HEK293 (cell line): Measurements from ENCODE around the gene PAK5.

ENCODE experiments used
- ATF2 ChIP-seq: fragments of 450-650 bp; formaldehyde crosslinking; IDR thresholded peaks from 2 replicates; pipeline ENCODE4 v1.5.1; 2016; ENCODE audit warnings: missing biosample characterization, missing genetic modification characterization, low read depth
- MYNN ChIP-seq: fragments of 450-650 bp; formaldehyde crosslinking; IDR thresholded peaks from 2 replicates; pipeline ENCODE4 v1.5.1; 2016; ENCODE audit warnings: missing biosample characterization, missing genetic modification characterization, borderline replicate concordance
- ZFP3 ChIP-seq: fragments of 450-650 bp; formaldehyde crosslinking; IDR thresholded peaks from 2 replicates; pipeline ENCODE4 v1.5.1; 2016; ENCODE audit warnings: low read depth, missing biosample characterization, missing genetic modification characterization
- ZNF114 ChIP-seq: fragments of 450-650 bp; formaldehyde crosslinking; IDR thresholded peaks from 2 replicates; pipeline ENCODE4 v1.5.0; 2017; ENCODE audit warnings: missing biosample characterization, missing genetic modification characterization
- ZNF624 ChIP-seq: fragments of 450-650 bp; formaldehyde crosslinking; IDR thresholded peaks from 2 replicates; pipeline ENCODE4 v1.5.1; 2017; ENCODE audit warnings: missing biosample characterization, missing genetic modification characterization
- ZNF654 ChIP-seq: fragments of 450-650 bp; formaldehyde crosslinking; IDR thresholded peaks from 2 replicates; pipeline ENCODE4 v1.5.1; 2016; ENCODE audit warnings: low read depth, missing biosample characterization, missing genetic modification characterization
- ZNF776 ChIP-seq: fragments of 450-650 bp; formaldehyde crosslinking; IDR thresholded peaks from 2 replicates; pipeline ENCODE4 v1.5.0; 2017; ENCODE audit warnings: missing biosample characterization, missing genetic modification characterization, borderline replicate concordance
- ZNF777 ChIP-seq: fragments of 450-650 bp; formaldehyde crosslinking; IDR thresholded peaks from 2 replicates; pipeline ENCODE4 v1.5.1; 2017; ENCODE audit warnings: missing biosample characterization, missing genetic modification characterization, borderline replicate concordance
- ZSCAN18 ChIP-seq: fragments of 450-650 bp; formaldehyde crosslinking; IDR thresholded peaks from 2 replicates; pipeline ENCODE4 v1.5.1; 2016; ENCODE audit warnings: missing biosample characterization, missing genetic modification characterization
- TF ChIP-seq, protein P1 (sequence below): IDR thresholded peaks from 2 replicates; pipeline ENCODE4 v1.6.1; 2011; ENCODE audit warnings: mild to moderate bottlenecking, low read depth, low read length, borderline replicate concordance
- TF ChIP-seq, protein P2 (sequence below): fragments of 450-650 bp; formaldehyde crosslinking; IDR thresholded peaks from 2 replicates; pipeline ENCODE4 v1.5.1; 2016; ENCODE audit warnings: missing biosample characterization, missing genetic modification characterization
- TF ChIP-seq, protein P3 (sequence below): fragments of 450-650 bp; formaldehyde crosslinking; IDR thresholded peaks from 2 replicates; pipeline ENCODE4 v1.5.1; 2016; ENCODE audit warnings: missing biosample characterization, missing genetic modification characterization, borderline replicate concordance
- TF ChIP-seq, protein P4 (sequence below): fragments of 450-650 bp; formaldehyde crosslinking; IDR thresholded peaks from 2 replicates; pipeline ENCODE4 v1.5.1; 2017; ENCODE audit warnings: missing biosample characterization, missing genetic modification characterization

DNA sequence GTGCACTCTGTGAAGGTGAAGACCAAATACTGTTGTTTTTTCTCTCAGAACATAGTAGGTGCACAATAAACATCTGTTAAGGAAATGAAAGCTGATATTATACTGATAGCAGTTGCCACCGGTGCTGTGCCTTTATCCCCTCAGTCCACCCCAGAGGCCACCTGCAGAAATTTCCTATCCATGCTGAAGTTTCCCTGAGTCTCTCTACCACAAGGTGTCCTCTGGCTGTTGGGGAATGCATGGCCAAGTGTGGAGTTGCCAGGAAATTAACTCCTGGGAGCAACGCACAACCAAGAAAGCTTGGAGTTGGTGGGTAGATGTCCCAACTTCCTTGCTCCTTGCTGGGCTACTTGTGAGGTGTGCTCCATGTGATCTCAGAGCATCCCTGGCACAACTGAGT, 210.3 kb downstream of the PAK5 start:
- TF ChIP-seq, protein P1, sequence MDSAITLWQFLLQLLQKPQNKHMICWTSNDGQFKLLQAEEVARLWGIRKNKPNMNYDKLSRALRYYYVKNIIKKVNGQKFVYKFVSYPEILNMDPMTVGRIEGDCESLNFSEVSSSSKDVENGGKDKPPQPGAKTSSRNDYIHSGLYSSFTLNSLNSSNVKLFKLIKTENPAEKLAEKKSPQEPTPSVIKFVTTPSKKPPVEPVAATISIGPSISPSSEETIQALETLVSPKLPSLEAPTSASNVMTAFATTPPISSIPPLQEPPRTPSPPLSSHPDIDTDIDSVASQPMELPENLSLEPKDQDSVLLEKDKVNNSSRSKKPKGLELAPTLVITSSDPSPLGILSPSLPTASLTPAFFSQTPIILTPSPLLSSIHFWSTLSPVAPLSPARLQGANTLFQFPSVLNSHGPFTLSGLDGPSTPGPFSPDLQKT: no peak
- TF ChIP-seq ZSCAN18: no peak
- TF ChIP-seq ZFP3: no peak
- no peak for TF ChIP-seq ZNF114
- TF ChIP-seq, protein P2, sequence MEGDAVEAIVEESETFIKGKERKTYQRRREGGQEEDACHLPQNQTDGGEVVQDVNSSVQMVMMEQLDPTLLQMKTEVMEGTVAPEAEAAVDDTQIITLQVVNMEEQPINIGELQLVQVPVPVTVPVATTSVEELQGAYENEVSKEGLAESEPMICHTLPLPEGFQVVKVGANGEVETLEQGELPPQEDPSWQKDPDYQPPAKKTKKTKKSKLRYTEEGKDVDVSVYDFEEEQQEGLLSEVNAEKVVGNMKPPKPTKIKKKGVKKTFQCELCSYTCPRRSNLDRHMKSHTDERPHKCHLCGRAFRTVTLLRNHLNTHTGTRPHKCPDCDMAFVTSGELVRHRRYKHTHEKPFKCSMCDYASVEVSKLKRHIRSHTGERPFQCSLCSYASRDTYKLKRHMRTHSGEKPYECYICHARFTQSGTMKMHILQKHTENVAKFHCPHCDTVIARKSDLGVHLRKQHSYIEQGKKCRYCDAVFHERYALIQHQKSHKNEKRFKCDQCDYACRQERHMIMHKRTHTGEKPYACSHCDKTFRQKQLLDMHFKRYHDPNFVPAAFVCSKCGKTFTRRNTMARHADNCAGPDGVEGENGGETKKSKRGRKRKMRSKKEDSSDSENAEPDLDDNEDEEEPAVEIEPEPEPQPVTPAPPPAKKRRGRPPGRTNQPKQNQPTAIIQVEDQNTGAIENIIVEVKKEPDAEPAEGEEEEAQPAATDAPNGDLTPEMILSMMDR (tag by site-specific recombination): no peak
- TF ChIP-seq ZNF624 (tag by site-specific recombination): no peak
- no peak for TF ChIP-seq ZNF654 (tag by site-specific recombination)
- TF ChIP-seq ZNF777: no peak
- TF ChIP-seq, protein P3, sequence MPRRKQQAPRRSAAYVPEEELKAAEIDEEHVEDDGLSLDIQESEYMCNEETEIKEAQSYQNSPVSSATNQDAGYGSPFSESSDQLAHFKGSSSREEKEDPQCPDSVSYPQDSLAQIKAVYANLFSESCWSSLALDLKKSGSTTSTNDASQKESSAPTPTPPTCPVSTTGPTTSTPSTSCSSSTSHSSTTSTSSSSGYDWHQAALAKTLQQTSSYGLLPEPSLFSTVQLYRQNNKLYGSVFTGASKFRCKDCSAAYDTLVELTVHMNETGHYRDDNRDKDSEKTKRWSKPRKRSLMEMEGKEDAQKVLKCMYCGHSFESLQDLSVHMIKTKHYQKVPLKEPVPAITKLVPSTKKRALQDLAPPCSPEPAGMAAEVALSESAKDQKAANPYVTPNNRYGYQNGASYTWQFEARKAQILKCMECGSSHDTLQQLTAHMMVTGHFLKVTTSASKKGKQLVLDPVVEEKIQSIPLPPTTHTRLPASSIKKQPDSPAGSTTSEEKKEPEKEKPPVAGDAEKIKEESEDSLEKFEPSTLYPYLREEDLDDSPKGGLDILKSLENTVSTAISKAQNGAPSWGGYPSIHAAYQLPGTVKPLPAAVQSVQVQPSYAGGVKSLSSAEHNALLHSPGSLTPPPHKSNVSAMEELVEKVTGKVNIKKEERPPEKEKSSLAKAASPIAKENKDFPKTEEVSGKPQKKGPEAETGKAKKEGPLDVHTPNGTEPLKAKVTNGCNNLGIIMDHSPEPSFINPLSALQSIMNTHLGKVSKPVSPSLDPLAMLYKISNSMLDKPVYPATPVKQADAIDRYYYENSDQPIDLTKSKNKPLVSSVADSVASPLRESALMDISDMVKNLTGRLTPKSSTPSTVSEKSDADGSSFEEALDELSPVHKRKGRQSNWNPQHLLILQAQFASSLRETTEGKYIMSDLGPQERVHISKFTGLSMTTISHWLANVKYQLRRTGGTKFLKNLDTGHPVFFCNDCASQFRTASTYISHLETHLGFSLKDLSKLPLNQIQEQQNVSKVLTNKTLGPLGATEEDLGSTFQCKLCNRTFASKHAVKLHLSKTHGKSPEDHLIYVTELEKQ (tag by site-specific recombination): no peak
- no peak for TF ChIP-seq ZNF776 (tag by site-specific recombination)
- TF ChIP-seq ATF2 (tag by site-specific recombination): no peak
- TF ChIP-seq MYNN (tag by site-specific recombination): no peak
- TF ChIP-seq, protein P4, sequence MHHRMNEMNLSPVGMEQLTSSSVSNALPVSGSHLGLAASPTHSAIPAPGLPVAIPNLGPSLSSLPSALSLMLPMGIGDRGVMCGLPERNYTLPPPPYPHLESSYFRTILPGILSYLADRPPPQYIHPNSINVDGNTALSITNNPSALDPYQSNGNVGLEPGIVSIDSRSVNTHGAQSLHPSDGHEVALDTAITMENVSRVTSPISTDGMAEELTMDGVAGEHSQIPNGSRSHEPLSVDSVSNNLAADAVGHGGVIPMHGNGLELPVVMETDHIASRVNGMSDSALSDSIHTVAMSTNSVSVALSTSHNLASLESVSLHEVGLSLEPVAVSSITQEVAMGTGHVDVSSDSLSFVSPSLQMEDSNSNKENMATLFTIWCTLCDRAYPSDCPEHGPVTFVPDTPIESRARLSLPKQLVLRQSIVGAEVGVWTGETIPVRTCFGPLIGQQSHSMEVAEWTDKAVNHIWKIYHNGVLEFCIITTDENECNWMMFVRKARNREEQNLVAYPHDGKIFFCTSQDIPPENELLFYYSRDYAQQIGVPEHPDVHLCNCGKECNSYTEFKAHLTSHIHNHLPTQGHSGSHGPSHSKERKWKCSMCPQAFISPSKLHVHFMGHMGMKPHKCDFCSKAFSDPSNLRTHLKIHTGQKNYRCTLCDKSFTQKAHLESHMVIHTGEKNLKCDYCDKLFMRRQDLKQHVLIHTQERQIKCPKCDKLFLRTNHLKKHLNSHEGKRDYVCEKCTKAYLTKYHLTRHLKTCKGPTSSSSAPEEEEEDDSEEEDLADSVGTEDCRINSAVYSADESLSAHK (tag by site-specific recombination): no peak
